GM13976 (cell line): Measurements from ENCODE around the gene CEP104.

Source experiments
- DNase-seq: peaks from one replicate; pipeline ENCODE4 v3.0.0; 2012; ENCODE audit warnings: low spot score
- in situ Hi-C: fragments of 300-500 bp; cut with MboI; formaldehyde crosslinking; loops from one replicate; pipeline ENCODE4 v1.12.0; 2022; ENCODE audit warnings: low sequenced_read_pairs, mixed read lengths, inconsistent platforms; ENCODE audit not compliant: unreplicated experiment
- TF ChIP-seq, protein P1 (sequence below): IDR thresholded peaks from 2 replicates; pipeline ENCODE4 v1.5.1; 2012; ENCODE audit warnings: borderline replicate concordance, mild to moderate bottlenecking; ENCODE audit not compliant: insufficient read depth; ENCODE audit errors: extremely low read depth, missing control alignments, control extremely low read depth

CEP104 gene

DNA sequence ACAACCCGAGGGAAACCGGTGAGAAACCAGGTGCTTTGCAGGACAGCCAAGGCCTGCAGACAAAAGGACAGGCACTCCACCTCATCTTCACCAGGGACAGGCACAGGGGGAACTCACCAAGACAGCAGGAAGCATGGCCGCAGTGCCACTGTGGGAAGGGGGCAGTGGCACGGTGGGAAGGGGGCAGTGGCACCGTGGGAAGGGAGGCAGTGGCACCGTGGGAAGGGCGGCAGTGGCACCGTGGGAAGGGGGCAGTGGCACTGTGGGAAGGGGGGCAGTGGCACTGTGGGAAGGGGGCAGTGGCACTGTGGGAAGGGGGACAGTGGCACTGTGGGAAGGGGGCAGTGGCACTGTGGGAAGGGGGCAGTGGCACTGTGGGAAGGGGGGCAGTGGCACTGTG, 32.4 kb downstream of the CEP104 start:
- in situ Hi-C loops = no loop called here
- DNase-seq = no peak
- TF ChIP-seq, protein P1, sequence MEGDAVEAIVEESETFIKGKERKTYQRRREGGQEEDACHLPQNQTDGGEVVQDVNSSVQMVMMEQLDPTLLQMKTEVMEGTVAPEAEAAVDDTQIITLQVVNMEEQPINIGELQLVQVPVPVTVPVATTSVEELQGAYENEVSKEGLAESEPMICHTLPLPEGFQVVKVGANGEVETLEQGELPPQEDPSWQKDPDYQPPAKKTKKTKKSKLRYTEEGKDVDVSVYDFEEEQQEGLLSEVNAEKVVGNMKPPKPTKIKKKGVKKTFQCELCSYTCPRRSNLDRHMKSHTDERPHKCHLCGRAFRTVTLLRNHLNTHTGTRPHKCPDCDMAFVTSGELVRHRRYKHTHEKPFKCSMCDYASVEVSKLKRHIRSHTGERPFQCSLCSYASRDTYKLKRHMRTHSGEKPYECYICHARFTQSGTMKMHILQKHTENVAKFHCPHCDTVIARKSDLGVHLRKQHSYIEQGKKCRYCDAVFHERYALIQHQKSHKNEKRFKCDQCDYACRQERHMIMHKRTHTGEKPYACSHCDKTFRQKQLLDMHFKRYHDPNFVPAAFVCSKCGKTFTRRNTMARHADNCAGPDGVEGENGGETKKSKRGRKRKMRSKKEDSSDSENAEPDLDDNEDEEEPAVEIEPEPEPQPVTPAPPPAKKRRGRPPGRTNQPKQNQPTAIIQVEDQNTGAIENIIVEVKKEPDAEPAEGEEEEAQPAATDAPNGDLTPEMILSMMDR = no peak

DNA sequence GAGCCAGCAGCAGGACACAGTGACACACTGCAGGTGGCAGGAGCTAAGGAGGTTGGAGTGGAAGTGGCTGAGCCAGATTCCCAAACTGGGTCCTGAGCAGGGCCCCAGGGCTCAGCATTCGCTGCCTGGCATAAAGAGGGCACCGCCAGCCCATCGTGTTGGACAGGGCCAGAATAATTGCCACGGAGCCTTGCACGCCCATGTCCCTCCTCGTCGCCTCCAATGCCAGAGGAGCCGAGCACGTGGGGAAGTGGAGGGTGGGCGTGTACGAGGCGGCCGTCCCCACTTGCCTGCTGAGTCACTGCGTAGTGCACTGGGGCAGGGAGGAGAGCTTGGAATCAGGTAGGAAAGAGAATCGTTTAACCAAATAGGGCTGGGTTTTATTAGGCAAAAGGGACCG, 34.6 kb downstream of the CEP104 start:
- no peak for DNase-seq
- TF ChIP-seq, protein P1 = no peak
- in situ Hi-C loops = no loop called here

DNA sequence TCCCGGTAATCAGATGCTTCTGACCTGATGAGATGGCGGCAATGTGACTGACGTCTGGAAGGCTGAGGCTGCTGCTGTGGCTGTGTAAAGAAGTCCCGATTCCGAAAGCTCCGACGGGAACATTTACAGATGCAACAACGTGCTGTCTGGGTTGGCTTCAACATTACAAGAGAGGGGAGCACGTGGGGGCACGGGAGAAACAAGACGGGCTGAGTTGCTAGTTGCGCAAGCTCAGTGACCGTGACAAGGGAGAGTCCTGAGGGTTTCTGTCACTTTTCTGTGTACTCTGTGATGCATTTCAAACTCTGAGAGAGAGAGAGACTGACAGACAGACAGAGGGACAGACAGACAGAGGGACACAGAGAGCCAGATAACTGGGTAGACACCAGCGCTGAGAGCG, 35.1 kb downstream of the CEP104 start:
- TF ChIP-seq, protein P1 = no peak
- in situ Hi-C loops = no loop called here
- DNase-seq = no peak

DNA sequence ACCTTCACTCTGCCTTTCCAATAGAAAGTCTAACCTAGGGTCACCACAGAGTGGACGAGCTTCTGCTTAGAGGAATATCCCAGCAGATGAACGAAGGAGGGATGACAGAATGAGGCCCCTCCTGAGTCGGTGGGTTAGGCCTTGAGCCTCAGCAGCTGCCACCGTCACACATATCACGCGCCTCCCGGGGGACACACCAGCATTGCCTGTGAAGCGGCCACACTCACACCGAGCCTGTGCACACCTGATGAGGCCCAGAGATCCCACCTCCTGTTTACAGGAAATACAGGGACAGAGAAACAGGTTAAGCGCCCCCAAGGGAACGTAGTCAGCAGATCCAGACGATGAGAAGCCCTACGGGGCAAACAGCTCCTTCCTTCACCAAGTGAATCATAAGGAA, 35.6 kb downstream of the CEP104 start:
- in situ Hi-C loops = no loop called here
- DNase-seq = no peak
- TF ChIP-seq, protein P1 = no peak

DNA sequence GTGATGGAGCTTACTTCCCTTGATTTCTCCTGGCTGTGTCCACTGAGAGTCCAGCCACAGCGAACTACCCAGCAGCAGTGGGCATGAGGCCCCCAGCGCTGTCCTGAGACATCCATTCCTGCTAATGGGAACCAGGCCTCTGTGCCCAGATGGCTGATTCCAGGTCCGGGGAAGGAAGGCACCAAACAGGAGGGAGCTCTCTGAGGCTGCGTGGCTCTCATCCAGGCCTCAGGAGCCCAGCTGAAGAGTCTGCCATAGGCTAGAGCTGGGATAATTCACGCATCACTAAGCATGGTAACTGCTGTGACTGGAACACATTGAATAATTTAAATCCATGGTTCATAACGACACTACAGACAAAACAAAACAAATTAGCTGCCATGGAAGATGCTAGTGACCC, 36.0 kb downstream of the CEP104 start:
- in situ Hi-C loops = no loop called here
- TF ChIP-seq, protein P1 = no peak
- DNase-seq = no peak

DNA sequence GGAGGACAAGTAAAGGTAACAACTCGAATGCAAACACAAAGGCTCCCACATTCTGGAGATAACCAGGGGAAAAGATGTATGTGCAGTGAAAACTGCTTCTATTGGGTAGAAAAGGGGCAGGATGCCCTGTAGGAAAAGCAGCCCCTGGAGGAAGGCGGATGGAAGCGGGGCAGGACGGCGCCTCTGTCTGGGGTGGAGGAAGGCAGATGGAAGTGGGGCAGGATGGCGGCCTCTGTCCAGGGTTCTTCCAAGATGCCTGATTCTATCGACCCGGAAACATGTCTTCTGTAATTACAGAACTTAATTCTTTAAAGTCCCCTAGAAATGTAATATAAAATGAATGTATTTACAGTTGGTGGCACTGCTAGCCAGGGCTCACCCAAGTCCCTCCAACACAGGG, 36.7 kb downstream of the CEP104 start:
- TF ChIP-seq, protein P1 = no peak
- no peak for DNase-seq
- in situ Hi-C loops = no loop called here

DNA sequence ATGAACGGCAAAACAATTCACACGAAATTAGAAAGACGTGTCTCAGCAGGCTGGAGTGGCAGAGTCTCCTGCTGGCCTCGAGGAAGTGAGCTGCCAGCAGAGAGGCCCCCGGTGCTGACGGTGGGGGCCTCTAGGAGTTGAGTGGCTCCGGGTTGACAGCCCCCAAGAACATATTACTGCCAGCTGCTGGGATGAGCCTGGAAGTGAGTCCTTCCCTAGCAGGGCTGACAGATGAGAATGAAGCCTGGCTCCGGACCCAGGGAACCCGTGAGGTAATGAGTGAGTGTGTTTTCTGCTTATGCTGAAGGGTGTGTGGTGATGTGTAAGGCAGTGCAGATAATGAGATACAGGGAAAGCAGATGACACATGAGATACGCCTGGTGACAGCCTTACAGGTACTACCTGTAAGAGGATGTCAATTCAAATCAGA, 37.2 kb downstream of the CEP104 start:
- no peak for DNase-seq
- in situ Hi-C loops = no loop called here
- TF ChIP-seq, protein P1 = no peak
